Lower leg skin (tissue), 3 donors: ENCODE data around the gene SIGLEC8.

Experiments used
- CTCF ChIP-seq, 3 donors: fragments of 450-650 bp; IDR thresholded peaks; one replicate each; pipeline ENCODE4 v1.5.1; 2016; ENCODE audit warnings: antibody characterized with exemption in 3 of 3, mild to moderate bottlenecking in 3 of 3, moderate library complexity in 2 of 3
- POLR2A ChIP-seq, 2 donors: fragments of 450-650 bp; IDR thresholded peaks; one replicate each; pipeline ENCODE4 v1.6.1; 2016 to 2017; ENCODE audit warnings: antibody characterized with exemption in 2 of 2, mild to moderate bottlenecking in 1 of 2, moderate library complexity in 1 of 2

- TF ChIP-seq CTCF (IDR thresholded peaks at IDR 0.05), result no peak
- no peak for TF ChIP-seq POLR2A (IDR thresholded peaks at IDR 0.05)
Measured at GRCh38 chr19:51431124-51431523, 27.1 kb downstream of the SIGLEC8 start.
